ENCODE data around the gene RETSAT. TPM values are rescaled to one million over a fixed set of nuclear protein-coding genes. Genes with fewer than 3 reads are reported as not detected.
A peak's percentile ranks its signal among the peaks of the same experiment; 100 is the strongest.

Gene RETSAT
- total and polyA plus RNA-seq, 2 of the 13 experiments (the other 11 are each of a cell fraction or from before 2014, with no cell fraction given): 46.7 to 61.0 TPM

- TF ChIP-seq GPN1 (CRISPR knock-in tag; IDR thresholded peaks at IDR 0.05; ENCODE audit: borderline replicate concordance) (no peak), ZFY (CRISPR knock-in tag; IDR thresholded peaks at IDR 0.05) (peak; percentile 87), DMAP1 (CRISPR knock-in tag; IDR thresholded peaks at IDR 0.05) (peak; percentile 97), NR2F6 (IDR thresholded peaks at IDR 0.05) (peak; percentile 37; the same call in 1 of the 2 replicates), NR2F6 (CRISPR knock-in tag; IDR thresholded peaks at IDR 0.05) (peak; percentile 53), ZNF484 (CRISPR knock-in tag; IDR thresholded peaks at IDR 0.05; ENCODE audit: borderline replicate concordance, low read depth) (no peak), ATM (IDR thresholded peaks at IDR 0.05; ENCODE audit: borderline replicate concordance) (no peak), ZNF383 (CRISPR knock-in tag; IDR thresholded peaks at IDR 0.05; ENCODE audit: borderline replicate concordance) (0 out of 2 replicates have a peak, but pooled peaks have one; percentile 41), PTBP1 (IDR thresholded peaks at IDR 0.05; ENCODE audit: low read depth, low read length, poor library complexity, severe bottlenecking) (peak; percentile 77), PRMT3 (CRISPR knock-in tag; IDR thresholded peaks at IDR 0.05; ENCODE audit: borderline replicate concordance, low read depth) (peak; percentile 96), ATF7-NPFF (CRISPR knock-in tag; IDR thresholded peaks at IDR 0.05; ENCODE audit: low read depth) (peak; percentile 96), NFE2L2 (IDR thresholded peaks at IDR 0.05; ENCODE audit: low read length) (no peak), XRCC5 (optimal IDR thresholded peaks at IDR 0.05; ENCODE audit: low read length) (peak; percentile 76), GATAD2A (CRISPR knock-in tag; IDR thresholded peaks at IDR 0.05) (peak; percentile 74), SRF (IDR thresholded peaks at IDR 0.05; ENCODE audit: low read depth, low read length) (no peak), ZNF367 (CRISPR knock-in tag; IDR thresholded peaks at IDR 0.05; ENCODE audit: borderline replicate concordance) (no peak; the same call in 1 of the 2 replicates), ATF3 (CRISPR knock-in tag; IDR thresholded peaks at IDR 0.05) (peak; percentile 71; the same call in 1 of the 2 replicates), SRSF4 (IDR thresholded peaks at IDR 0.05; ENCODE audit: low read depth, low read length, poor library complexity, severe bottlenecking) (no peak), ARHGAP35 (CRISPR knock-in tag; IDR thresholded peaks at IDR 0.05; ENCODE audit: borderline replicate concordance) (peak; percentile 97), DNMT3B (CRISPR knock-in tag; conservative IDR thresholded peaks at IDR 0.05) (peak; percentile 90; the same call in 1 of the 2 replicates), ZNF343 (CRISPR knock-in tag; IDR thresholded peaks at IDR 0.05) (peak; percentile 96), ERF (CRISPR knock-in tag; IDR thresholded peaks at IDR 0.05) (peak; percentile 97), ZNF101 (CRISPR knock-in tag; IDR thresholded peaks at IDR 0.05; ENCODE audit: borderline replicate concordance, low read depth) (no peak), NCOA2 (CRISPR knock-in tag; IDR thresholded peaks at IDR 0.05) (peak; percentile 43; the same call in 1 of the 2 replicates), MLXIP (CRISPR knock-in tag; IDR thresholded peaks at IDR 0.05; ENCODE audit: borderline replicate concordance) (peak; percentile 72; the same call in 1 of the 2 replicates), NPAS2 (CRISPR knock-in tag; IDR thresholded peaks at IDR 0.05; ENCODE audit: borderline replicate concordance) (no peak), DPF2 (CRISPR knock-in tag; IDR thresholded peaks at IDR 0.05; ENCODE audit: borderline replicate concordance, low read depth) (no peak)
- TF ChIP-seq, protein P1, sequence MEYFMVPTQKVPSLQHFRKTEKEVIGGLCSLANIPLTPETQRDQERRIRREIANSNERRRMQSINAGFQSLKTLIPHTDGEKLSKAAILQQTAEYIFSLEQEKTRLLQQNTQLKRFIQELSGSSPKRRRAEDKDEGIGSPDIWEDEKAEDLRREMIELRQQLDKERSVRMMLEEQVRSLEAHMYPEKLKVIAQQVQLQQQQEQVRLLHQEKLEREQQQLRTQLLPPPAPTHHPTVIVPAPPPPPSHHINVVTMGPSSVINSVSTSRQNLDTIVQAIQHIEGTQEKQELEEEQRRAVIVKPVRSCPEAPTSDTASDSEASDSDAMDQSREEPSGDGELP (IDR thresholded peaks at IDR 0.05; ENCODE audit: borderline replicate concordance, low read depth): peak; percentile 66; the same call in 1 of the 2 replicates
Measured at GRCh38 chr2:85327822-85328617, 26.3 kb downstream of the RETSAT start, which contains the start of gene TGOLN2 (continued).

Data from HepG2 (cell line).